GM19351 (cell line): Measurements from ENCODE around the gene SMARCAL1.
"Not testable (repeated sequence)": the region's sequence is repeated elsewhere in the genome, so short reads cannot be mapped to it uniquely, and the experiment has no call there.

Experiments
- ATAC-seq: cut with Tn5 transposase; IDR thresholded peaks from one replicate; pipeline ENCODE4 v1.9.1; 2021; ENCODE audit warnings: mild to moderate bottlenecking, moderate library complexity; ENCODE audit not compliant: unreplicated experiment

Gene SMARCAL1

DNA sequence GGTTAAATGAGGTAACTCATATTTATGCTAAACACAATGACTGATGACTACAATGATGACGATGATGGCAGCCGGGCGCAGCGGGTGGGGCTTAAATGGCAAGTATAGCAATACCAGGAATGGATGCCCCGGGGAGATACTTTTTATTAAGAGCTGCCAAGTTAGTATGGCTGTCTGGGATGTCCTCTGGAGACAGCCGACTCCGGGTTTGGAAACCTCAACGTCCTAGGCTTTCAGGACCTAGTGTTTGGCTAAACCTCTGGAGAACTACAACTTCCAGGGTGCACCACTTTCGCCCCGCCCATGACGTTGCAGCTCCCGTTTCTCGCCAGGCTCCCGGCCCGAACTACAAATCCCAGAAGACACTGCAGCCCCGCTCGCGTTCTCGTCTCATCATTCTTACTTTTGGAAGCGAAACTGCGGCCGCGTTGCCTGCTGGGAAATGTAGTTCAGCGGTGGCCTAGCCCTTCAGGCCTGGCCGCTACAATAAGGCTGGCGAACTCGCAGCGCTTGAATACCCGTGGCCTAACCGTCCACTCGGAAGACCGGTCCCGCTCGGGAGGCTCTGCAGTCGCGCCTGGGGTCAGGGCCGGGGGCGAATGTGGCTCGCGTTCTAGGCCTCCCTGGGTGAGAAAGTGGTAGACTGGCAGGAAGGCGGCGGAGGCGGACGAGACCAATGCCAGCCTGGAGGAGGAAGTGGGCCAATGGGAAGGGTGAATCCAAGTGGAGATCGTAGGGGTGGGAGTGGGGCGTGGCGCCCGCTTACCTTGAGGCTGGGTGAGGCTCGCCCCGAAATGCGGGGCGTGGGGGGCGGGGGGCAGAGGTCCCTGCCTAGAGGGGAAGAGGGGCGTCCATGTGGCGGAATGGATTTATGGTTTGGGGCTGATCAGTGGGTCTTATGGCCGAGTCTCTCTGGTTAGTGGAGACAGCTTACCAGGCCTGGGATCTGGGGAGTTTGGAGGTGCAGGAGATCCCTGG, at the start of gene SMARCAL1:
SMARCAL1 (plus strand) TSS at position 463 of the 978 bp plus-strand sequence. CDS start 2,221 bp downstream, outside the sequence.
- ATAC-seq = peak; percentile 90

DNA sequence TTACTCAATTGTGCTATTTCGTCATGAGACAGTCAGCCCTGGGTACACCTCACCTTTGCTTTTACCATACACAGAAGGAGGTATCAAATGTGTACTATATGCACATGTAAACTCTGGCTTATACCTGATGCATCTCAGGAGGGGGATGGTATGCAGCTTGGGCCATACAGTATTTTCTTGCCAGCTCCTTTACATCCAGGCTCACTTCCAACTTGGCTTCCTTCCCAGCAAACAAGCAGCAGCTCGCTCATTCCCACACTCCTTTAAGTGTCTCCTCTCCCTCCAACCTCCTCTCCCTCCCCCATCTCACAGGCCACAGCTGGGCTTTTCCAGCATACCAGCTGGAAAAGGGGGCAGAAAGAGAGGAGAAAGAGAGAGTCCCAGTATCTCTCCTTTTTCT, 49.6 kb upstream of the SMARCAL1 start:
- ATAC-seq = no peak

DNA sequence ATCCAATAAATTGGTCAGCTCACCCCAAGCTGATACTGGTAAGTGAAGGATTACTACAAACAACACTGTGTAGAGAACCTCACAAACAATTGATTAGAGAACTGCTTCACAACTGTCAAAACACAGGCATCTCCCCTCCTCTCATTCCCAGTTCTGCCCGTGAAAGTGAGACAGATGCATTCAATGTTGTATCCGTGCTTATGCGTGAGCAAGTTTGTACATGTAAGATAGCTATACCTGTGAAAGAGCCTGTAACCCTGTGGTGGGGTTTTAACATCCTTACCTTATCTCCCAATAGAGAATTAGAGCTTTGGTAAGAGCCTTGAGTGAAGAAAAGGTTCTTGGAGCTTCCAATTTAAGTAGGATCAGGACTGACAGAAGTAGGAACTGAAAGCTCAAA, 49.1 kb upstream of the SMARCAL1 start:
- no peak for ATAC-seq

DNA sequence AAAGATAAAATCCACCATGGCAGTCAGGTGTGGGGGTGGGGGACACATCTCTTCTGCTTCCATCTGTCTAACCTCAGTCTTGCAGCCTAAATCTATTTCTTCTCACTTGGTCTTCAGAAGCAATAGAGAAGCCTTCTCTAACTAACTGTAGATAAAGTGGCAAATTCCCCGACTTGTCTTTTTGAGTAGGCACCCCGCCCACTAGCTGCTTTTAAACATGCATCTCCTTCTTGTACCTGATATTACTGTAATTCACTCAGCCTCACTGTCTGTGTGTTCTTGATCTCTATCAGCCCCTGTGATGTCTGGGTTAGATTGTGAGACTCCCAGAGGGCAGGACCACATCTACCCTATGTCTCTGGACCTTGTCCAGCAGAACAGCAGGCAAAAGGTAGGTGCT, 46.8 kb upstream of the SMARCAL1 start:
- ATAC-seq = no peak

DNA sequence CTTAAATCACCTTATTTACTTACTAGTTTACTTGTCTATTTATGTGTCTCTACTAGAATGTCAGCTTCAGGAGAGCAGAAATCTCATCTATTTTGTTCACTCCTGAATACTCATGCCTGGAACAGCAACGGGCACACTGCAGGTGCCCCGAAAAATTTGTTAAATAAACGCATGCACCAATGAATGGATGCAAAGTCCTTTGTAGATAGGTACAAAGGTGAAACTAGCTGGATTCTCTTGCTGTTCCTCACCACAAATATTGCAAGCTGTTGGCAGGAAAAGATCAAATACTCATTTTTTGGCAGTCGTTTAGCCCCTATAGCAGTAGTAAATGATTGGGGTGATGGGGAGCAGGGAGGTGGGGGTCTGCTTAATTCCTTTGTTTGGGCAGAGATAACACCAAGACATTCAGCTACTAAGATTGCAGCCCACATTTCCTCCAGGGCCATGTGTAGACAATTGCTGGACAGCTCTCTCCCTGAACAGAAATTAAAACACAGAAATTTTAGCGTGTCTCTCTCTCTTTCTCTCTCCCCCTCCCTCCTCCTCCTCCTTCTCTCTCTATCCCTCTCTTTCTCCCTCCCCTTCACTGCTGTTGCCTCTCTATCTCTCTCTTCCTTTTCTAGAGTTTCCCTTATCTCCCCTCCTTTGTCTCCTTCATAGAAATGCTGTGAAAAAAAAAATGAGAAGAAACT, 45.4 kb upstream of the SMARCAL1 start:
- ATAC-seq = no peak

DNA sequence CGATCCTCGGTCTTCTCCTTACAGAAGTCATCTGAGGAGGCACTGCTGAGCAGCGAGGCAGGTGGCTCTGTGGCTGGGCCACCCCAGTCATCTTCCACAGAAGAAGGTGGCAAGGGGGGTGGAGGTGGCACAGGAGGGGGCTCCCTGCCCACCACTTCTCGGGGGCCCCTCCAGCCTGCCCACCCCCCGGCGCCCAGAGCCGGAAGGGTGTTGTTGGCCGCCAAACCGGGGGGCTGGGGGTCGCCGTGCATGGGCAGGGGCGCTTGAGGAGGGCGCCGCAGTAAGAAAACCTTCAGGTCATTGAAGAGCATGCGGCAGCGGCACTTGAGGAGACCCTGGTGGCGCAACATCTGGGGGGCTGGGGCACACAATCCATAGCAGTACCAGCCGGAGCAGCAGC, 42.5 kb upstream of the SMARCAL1 start:
- ATAC-seq = no peak

DNA sequence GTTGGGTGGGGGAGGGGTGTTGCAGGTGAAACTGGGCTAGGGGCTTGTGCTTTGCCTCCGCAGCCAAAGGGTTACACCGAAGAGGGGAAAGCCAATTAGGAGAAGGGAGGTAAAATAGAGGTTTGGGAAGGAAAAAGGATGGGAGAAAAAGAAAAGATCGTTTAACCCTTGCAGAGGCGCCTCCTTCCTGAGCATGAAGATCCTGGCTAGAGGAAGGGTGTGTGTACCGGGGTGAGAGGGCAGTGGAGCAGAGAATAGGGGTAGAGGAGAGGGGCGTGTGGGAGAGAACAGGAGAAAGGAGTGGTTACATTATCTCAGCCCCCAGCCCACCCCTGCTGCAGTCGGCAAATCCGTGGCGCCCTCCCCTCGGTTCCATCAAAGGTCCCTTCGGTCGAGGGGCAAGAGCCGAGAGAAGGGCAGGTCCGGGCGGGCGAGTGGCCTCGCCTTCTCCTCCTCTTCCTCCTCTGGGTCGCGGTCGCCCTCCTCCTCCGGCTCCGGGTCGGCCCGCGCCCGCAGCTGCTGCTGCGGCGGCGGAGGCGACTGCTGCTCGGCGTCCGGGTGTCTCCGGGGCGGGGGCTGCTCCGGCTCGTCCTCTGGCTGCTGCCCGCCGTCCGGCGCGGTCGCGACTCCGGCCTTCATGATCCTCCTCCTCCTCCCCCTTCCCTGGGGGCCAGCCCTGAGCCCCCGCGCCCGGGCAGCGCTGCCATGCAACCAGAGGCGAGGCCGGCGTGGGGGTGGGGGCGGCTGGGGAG, 41.1 kb upstream of the SMARCAL1 start:
- ATAC-seq = no peak

DNA sequence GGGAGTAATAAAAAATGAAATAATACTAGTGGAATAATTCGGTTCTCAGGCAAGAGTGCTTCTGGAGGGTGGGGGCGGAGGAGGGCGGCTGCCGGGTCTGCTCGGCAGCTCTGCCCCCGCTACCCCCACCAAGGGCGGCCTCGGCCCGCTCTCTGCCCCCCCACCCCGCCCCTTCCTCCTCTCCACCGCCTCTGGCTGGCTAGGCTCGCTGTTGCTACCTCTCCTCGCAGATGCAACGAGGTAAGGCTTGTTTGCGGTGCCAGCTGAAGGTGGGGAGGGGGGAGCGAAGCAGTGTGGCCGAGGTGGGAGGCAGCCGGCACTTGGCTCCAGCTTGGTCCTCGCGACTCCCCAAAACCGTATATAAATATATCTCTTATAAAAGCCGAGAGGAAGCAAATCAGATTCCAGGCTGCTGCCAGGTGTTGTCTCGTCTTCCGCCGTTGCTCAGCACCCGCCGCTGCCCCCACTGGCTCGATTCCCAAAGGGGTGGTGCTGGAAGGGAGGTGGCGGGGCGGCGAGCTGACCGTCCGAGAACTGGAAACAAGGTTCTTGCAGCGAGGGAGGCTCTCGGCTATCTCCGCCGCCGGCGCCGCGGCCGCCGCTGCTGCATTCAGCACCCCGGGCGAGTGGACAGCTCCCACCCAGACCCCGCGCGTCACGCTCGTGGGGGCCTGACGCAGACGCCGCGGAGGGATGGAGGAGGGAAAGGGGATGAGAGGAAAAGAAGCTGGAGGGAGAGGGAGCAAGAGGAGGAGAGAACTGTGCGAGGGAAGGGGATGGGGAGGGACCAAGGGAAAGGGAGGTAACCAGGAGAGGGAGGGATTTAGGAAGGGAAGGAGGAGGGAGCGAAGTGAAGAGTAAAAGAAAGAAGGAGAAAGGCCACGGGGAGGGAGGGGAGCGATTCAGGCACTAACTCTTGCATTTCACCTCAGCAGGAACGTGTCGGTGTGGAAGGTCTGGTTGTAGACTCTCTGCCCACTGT, 40.3 kb upstream of the SMARCAL1 start, which contains the start of gene MARCHF4:
MARCHF4 (minus strand) TSS at position 763 of the 982 bp plus-strand sequence. CDS start 2,223 bp downstream, outside the sequence.
- no peak for ATAC-seq

DNA sequence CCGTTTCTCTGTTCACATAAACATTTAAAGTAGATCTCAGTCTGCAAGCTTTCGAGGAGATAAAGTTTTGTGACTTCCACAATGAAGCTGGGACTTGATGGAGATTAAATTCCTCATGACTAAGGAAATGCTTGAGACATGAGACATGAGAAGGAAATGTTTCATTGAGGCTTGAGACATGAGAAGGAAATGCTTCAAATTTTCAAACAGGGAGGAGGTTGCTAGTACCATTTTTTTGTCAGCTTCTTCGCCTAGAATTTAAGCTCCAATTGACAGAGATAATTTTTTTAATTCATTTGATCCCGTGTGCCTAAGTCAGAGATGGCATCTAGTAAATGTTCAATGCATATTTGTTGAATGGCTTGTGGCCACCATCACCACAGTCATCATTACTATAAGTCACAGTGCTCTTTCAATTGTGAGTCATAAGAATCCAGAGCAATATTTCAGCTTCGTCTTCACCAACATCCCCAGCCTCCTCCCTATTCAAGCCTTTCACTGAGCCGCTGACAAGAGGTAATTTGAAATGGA, 39.5 kb upstream of the SMARCAL1 start:
- no peak for ATAC-seq

DNA sequence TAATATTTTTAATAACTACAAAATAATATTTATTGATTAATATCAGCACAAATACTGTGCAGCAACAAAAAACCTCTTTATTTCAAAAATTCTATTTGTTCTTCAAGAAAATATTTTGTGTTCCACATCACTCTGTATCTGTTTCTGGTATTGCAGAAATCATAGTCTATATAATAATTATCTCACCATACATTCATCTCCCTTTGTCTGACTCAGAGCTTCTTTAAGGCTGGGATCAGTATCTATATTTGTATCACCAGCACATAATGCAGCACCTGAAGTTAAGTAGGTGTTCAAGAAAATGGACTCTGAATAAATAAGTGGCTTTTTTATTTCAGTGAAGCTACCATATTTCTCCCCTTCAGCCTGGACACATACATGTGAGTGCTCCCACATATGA, 38.4 kb upstream of the SMARCAL1 start:
- no peak for ATAC-seq

DNA sequence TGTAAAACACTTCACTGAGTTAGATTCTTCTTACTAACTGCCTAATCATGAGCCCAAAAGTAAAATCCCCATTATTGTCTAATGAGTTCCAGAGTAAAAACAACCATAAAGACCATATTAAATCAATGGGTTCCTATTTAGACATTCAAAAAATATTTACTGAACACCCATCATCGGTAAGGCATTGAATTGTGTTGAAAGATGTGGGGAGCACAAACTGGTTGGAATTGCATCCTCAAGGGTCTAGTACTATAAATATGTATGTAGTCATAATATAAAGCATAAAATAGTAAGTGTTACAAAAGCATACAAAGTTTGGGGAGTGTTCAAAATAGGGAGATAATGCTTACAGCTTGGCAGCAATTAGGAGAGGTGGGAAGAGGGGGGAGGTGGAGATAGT, 37.0 kb upstream of the SMARCAL1 start:
- ATAC-seq = no peak

DNA sequence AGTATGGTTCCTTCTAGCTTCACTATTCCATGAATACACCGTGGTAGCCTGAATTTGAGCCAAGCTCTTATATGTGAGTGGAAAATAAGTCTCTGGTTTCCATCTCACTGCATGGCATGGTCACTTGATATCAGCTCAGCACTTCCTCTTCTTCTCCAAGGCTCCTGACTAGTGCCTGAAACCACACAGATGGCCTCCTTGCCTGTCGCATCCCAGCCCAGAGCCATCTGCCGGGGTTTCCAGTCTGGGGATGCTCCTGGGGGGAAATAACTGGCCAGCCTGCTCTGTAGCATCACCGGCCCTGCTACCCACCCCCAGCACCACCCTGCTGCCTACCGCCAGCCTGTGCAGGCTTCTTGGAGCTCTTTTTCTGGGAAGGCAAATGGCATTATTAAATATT, 32.3 kb upstream of the SMARCAL1 start:
- no peak for ATAC-seq

DNA sequence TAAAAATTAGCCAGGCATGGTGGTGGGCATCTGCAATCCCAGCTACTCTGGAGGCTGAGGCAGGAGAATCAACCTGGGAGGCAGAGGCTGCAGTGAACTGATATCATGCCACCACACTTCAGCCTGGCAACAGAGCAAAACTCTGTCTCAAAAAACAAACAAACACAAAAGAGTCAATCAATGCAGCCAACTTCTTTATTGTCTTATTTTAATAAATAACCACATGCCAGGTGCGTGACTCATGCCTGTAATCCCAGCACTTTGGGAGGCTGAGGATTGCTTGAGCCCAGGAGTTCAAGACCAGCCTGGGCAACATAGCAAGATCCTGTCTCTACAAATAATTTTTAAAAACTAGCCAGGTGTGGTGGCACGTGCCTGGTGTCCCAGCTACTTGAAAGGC, 27.9 kb upstream of the SMARCAL1 start:
- ATAC-seq = not testable (repeated sequence)

DNA sequence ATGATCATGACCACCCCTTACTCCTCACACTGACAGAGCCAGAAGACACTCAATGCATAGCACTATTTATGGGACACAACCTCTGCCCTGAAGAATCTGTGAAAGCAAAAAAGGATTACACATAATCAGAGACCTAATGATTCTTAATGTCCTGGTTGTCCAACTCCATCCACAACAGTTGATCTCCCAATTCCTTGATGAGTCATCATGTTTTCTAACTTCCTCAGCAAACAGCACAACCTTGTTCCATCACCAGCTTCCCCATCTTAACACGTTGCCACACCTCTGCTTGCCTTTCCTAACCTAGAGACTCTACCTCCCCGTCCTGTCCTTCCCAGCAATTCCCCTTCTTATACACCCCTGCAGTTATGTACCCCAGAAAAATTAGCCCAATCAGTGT, 26.8 kb upstream of the SMARCAL1 start:
- no peak for ATAC-seq

DNA sequence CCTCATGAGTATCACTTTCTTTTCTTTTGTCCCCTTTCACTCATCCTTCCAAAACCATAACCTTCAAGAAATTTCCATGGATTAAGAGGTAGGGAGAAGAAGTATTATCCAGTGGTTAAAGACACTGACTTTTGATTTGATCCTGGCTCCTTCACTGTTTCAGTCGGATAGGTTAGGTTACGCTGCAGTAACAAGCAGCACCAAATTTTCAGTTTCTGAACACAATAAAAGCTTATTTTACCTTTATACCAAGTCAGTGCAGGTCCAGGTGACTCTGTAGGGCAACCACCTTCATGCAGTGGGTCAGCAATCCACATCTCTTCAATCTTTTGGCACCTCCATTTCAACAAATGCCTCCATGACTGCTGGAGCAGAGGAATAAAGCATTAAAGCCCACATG, 25.0 kb upstream of the SMARCAL1 start:
- ATAC-seq = no peak

DNA sequence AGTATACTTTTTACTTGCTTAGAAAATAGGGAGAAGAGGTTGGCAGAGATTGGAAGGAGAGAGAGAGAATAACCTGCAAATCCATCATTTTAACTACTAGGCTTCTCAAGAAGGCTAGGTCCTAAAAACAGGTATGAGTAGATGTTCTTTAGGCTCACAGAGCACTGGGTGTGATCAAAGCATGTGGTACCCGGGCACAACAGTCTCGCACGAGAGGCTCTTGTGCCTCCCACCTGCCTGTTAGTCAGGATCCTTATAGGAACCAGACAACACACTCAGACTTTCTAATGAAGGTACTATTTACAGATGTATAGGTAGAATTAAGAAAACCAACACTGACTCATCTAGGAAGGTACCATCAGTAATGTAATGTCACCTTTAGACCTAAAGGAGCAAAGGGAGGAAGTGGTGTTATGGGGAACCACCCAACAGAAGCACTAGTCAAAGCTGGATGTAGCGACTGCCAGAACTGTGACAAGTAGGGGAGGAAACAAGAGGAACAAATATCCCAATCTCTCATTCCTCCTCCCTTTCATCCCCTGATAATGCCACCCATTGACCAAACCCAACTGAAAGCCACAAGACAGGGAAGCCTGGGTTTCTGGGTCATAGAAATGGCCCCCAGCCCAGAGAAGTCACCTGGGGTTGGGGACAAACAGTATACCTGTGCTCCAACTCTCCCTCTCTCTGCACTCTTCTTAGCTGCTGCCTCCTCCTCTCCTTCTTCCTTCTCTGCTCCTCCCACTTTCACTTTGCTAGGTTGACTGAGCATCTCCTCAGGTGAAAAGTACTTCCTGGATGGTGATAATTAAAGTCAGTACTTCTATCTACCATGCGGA, 24.0 kb upstream of the SMARCAL1 start:
- ATAC-seq = peak; percentile 75

DNA sequence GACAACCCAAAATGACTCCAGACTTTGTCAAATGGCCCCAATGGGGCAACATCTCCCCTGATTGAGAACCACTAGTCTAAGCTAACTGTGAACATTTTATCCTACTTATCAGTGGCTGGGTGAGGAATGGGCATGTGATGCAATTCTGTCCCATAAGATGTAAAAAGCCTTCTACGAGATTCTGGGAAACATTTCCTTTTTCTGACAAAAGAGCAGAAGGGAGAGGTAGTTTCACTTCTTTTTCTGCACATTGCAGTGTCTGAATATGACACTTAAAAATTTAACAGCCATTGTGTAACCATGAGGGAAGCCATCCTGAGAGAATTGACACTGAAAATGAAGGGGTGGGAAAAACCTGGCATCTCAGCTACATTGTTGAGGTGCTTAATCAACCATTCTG, 22.7 kb upstream of the SMARCAL1 start:
- no peak for ATAC-seq

DNA sequence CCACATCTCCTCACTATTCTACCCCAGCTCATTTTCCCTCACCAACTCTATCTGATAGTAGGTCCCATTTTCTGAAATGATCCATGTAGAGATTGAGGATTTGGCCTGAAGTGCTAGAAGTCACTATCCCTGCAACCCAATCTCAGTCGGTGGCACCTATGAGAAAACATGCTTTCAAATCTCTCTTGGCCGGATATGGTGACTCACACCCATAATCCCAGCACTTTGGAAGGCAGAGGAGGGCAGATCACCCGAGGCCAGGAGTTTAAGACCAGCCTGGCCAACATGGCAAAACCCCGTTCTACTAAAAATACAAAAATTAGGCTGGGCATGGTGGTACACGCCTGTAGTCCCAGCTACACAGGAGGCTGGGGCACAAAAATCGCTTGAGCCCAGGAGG, 20.9 kb upstream of the SMARCAL1 start:
- ATAC-seq = no peak

DNA sequence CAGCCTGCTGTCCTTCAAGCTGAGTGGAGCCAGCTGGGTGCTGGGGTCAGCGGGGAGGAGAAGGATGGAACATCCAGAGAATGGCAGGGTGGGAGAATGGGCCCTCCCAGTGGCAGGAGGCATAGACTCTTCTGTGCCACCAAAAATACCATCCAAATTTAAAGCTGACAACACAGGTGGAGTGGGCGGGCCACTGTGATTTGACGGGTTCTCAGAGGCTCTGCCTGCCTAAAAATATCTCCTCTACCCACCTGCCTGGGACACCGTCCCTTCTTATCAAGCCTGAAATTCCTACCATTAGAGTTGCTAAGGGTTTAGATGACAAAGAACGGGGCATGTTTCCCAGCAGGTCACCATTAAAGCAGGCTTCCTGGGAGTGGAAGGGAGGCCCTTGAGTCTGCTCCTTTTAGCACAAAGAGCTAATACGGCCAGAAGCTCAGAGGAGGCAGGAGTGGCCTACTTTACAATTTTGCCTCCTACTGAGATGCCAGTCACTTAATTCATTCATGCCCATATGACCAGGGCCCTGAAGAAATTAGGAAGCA, 20.2 kb upstream of the SMARCAL1 start:
- ATAC-seq = no peak
